ENCODE data around the gene PRSS12.
"Not testable (repeated sequence)": the region's sequence is repeated elsewhere in the genome, so short reads cannot be mapped to it uniquely, and the experiment has no call there.

PRSS12 gene

GRCh38 chr4:118278473-118279274, 74.1 kb downstream of the PRSS12 start:
- H3K9ac ChIP-seq (ENCODE audit: low read length in 2 of 2): peak overlapping the region; percentile 89 to 97
- peak overlapping the region; percentile 57 to 86 for H3K4me3 ChIP-seq (ENCODE audit: low read length in 2 of 2)
- H3K27me3 ChIP-seq (ENCODE audit: control insufficient read depth in 1 of 2, insufficient read depth in 2 of 2, low read length in 2 of 2): peaks cover 0 to 3% of the 10 kb centered on the region in 2 donors
- H3K36me3 ChIP-seq (ENCODE audit: control insufficient read depth in 2 of 2, insufficient read depth in 2 of 2, low read length in 2 of 2): no peaks in the 10 kb centered on the region
- peaks cover 6% of the 10 kb centered on the region for H3K4me1 ChIP-seq (ENCODE audit: control insufficient read depth, insufficient read depth, low read length)
- peak overlapping the region; percentile 90 for H3K27ac ChIP-seq (ENCODE audit: low read length)
- H3K9me3 ChIP-seq (ENCODE audit: control insufficient read depth in 2 of 2, low read length in 2 of 2): no peaks in the 10 kb centered on the region

DNA sequence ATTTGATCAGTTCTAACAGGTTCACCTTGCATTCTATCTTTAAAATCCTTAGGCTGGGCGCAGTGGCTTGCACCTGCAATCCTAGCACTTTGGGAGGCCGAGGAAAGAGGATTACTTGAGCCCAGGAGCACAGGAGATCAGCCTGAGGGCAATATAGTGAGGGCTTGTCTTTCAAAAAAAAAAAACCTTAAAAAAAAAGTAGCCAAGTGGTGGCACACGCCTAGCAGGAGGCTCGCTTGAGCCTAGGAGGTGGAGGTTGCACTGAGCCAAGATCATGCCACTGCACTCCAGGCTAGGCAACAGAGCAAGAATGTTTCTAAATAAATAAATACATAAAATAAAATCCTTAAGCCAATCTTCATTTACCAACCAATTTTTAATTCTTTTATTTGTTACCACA, 75.6 kb downstream of the PRSS12 start:
- Histone ChIP-seq H3K4me3 (ENCODE audit: low read length in 2 of 2) (no peak overlapping the region), H3K4me1 (ENCODE audit: control insufficient read depth, insufficient read depth, low read length) (peaks cover 6% of the 10 kb centered on the region), H3K9me3 (ENCODE audit: control insufficient read depth in 2 of 2, low read length in 2 of 2) (no peaks in the 10 kb centered on the region), H3K27ac (ENCODE audit: low read length) (no peak overlapping the region), H3K36me3 (ENCODE audit: control insufficient read depth in 2 of 2, insufficient read depth in 2 of 2, low read length in 2 of 2) (no peaks in the 10 kb centered on the region), H3K9ac (ENCODE audit: low read length in 2 of 2) (no peak overlapping the region), H3K27me3 (ENCODE audit: control insufficient read depth in 1 of 2, insufficient read depth in 2 of 2, low read length in 2 of 2) (peaks cover 2 to 4% of the 10 kb centered on the region in 2 donors)

DNA sequence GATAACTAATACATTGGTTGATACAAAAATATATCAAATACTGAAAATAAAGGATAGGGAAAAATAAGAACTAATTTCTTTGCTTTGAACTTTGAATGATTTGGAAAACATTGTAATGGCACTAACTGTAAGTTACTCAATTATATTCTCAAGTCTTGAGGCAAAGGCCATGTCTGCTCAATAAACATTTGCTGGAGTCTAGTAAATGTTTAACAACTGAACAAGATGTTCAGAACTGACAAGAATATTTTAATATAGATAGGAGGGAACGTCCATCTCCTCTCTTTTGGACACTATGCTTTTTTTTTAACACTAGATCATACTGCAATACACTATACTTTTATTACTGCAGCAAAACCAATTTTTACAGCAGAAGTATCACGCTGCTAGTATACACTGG, 76.2 kb downstream of the PRSS12 start:
- Histone ChIP-seq H3K4me1 (ENCODE audit: control insufficient read depth, insufficient read depth, low read length) (peaks cover 6% of the 10 kb centered on the region), H3K27me3 (ENCODE audit: control insufficient read depth in 1 of 2, insufficient read depth in 2 of 2, low read length in 2 of 2) (peaks cover 2 to 4% of the 10 kb centered on the region in 2 donors), H3K9ac (ENCODE audit: low read length in 2 of 2) (no peak overlapping the region), H3K4me3 (ENCODE audit: low read length in 2 of 2) (no peak overlapping the region), H3K9me3 (ENCODE audit: control insufficient read depth in 2 of 2, low read length in 2 of 2) (no peaks in the 10 kb centered on the region), H3K36me3 (ENCODE audit: control insufficient read depth in 2 of 2, insufficient read depth in 2 of 2, low read length in 2 of 2) (no peaks in the 10 kb centered on the region), H3K27ac (ENCODE audit: low read length) (no peak overlapping the region)

DNA sequence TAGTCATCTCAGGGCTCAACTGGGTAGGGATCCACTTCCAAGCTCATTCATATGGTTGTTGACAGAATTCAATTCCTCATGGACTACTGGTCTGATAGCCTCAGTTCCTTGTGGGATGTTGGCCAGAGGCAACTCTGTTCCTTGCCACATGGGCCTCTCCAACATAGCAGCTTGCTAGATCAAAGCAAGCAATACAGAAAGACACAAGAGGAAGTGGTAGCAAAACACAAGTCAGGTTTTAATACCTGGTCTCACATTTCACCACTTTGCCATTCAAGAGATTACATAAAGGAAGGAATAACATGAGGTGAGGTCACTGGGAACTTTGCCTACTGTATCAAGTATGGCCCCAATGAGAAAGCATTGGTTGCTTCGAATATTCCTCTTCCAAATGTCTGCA, 79.2 kb downstream of the PRSS12 start:
- Histone ChIP-seq H3K9me3 (ENCODE audit: control insufficient read depth in 2 of 2, low read length in 2 of 2) (no peaks in the 10 kb centered on the region), H3K27ac (ENCODE audit: low read length) (no peak overlapping the region), H3K9ac (ENCODE audit: low read length in 2 of 2) (no peak overlapping the region), H3K4me3 (ENCODE audit: low read length in 2 of 2) (no peak overlapping the region), H3K27me3 (ENCODE audit: control insufficient read depth in 1 of 2, insufficient read depth in 2 of 2, low read length in 2 of 2) (peaks cover 2 to 4% of the 10 kb centered on the region in 2 donors), H3K36me3 (ENCODE audit: control insufficient read depth in 2 of 2, insufficient read depth in 2 of 2, low read length in 2 of 2) (no peaks in the 10 kb centered on the region), H3K4me1 (ENCODE audit: control insufficient read depth, insufficient read depth, low read length) (no peaks in the 10 kb centered on the region)

- Histone ChIP-seq H3K27me3 (ENCODE audit: control insufficient read depth in 1 of 2, insufficient read depth in 2 of 2, low read length in 2 of 2) (peaks cover 2 to 4% of the 10 kb centered on the region in 2 donors), H3K9me3 (ENCODE audit: control insufficient read depth in 2 of 2, low read length in 2 of 2) (no peaks in the 10 kb centered on the region), H3K36me3 (ENCODE audit: control insufficient read depth in 2 of 2, insufficient read depth in 2 of 2, low read length in 2 of 2) (no peaks in the 10 kb centered on the region), H3K9ac (ENCODE audit: low read length in 2 of 2) (no peak overlapping the region), H3K27ac (ENCODE audit: low read length) (no peak overlapping the region), H3K4me1 (ENCODE audit: control insufficient read depth, insufficient read depth, low read length) (no peaks in the 10 kb centered on the region), H3K4me3 (ENCODE audit: low read length in 2 of 2) (no peak overlapping the region)
Measured at GRCh38 chr4:118271788-118272187, 81.0 kb downstream of the PRSS12 start.

DNA sequence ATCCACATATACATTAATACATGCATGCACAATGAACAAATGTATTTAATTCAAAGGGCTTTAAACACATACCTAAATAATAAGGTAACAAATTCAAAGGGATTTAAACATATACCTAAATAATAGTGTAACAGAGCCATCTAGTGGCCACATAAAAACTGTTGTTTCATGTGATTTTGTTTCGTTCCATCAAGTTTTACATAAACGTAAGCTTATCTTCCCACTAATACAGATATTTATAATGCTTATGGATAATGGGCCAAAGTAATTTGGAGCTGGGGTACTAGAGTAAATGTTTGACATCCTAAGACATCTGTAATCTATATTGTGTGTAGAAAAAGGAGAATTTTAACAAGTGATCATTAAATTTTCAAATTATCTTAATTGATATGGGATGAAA, 82.3 kb downstream of the PRSS12 start:
- H3K36me3 ChIP-seq (ENCODE audit: control insufficient read depth in 2 of 2, insufficient read depth in 2 of 2, low read length in 2 of 2): no peaks in the 10 kb centered on the region
- no peak overlapping the region for H3K27ac ChIP-seq (ENCODE audit: low read length)
- no peak overlapping the region for H3K9ac ChIP-seq (ENCODE audit: low read length in 2 of 2)
- H3K4me3 ChIP-seq (ENCODE audit: low read length in 2 of 2): no peak overlapping the region
- H3K4me1 ChIP-seq (ENCODE audit: control insufficient read depth, insufficient read depth, low read length): no peaks in the 10 kb centered on the region
- H3K9me3 ChIP-seq (ENCODE audit: control insufficient read depth in 2 of 2, low read length in 2 of 2): no peaks in the 10 kb centered on the region
- H3K27me3 ChIP-seq (ENCODE audit: control insufficient read depth in 1 of 2, insufficient read depth in 2 of 2, low read length in 2 of 2): peaks cover 2 to 4% of the 10 kb centered on the region in 2 donors

GRCh38 chr4:118268780-118269179, 84.0 kb downstream of the PRSS12 start:
- no peaks in the 10 kb centered on the region for H3K36me3 ChIP-seq (ENCODE audit: control insufficient read depth in 2 of 2, insufficient read depth in 2 of 2, low read length in 2 of 2)
- peaks cover 2% of the 10 kb centered on the region in 2 donors for H3K27me3 ChIP-seq (ENCODE audit: control insufficient read depth in 1 of 2, insufficient read depth in 2 of 2, low read length in 2 of 2)
- H3K4me3 ChIP-seq (ENCODE audit: low read length in 2 of 2): no peak overlapping the region
- H3K9me3 ChIP-seq (ENCODE audit: control insufficient read depth in 2 of 2, low read length in 2 of 2): no peaks in the 10 kb centered on the region
- no peak overlapping the region for H3K9ac ChIP-seq (ENCODE audit: low read length in 2 of 2)
- no peaks in the 10 kb centered on the region for H3K4me1 ChIP-seq (ENCODE audit: control insufficient read depth, insufficient read depth, low read length)
- H3K27ac ChIP-seq (ENCODE audit: low read length): no peak overlapping the region

DNA sequence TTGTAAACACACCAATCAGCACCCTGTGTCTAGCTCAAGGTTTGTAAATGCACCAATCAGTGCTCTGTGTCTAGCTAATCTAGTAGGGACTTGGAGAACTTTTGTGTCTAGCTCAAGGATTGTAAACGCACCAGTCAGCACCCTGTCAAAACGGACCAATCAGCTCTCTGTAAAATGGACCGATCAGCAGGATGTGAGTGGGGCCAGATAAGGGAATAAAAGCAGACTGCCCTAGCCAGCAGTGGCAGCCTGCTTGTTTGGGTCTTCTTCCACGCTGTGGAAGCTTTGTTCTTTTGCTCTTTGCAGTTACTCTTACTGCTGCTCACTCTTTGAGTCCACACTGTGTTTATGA, 86.7 kb downstream of the PRSS12 start:
- H3K4me1 ChIP-seq (ENCODE audit: control insufficient read depth, insufficient read depth, low read length); H3K27ac ChIP-seq (ENCODE audit: low read length); H3K4me3 ChIP-seq (ENCODE audit: low read length in 2 of 2); H3K9ac ChIP-seq (ENCODE audit: low read length in 2 of 2); H3K27me3 ChIP-seq (ENCODE audit: control insufficient read depth in 1 of 2, insufficient read depth in 2 of 2, low read length in 2 of 2); H3K9me3 ChIP-seq (ENCODE audit: control insufficient read depth in 2 of 2, low read length in 2 of 2); H3K36me3 ChIP-seq (ENCODE audit: control insufficient read depth in 2 of 2, insufficient read depth in 2 of 2, low read length in 2 of 2): not testable (repeated sequence)

DNA sequence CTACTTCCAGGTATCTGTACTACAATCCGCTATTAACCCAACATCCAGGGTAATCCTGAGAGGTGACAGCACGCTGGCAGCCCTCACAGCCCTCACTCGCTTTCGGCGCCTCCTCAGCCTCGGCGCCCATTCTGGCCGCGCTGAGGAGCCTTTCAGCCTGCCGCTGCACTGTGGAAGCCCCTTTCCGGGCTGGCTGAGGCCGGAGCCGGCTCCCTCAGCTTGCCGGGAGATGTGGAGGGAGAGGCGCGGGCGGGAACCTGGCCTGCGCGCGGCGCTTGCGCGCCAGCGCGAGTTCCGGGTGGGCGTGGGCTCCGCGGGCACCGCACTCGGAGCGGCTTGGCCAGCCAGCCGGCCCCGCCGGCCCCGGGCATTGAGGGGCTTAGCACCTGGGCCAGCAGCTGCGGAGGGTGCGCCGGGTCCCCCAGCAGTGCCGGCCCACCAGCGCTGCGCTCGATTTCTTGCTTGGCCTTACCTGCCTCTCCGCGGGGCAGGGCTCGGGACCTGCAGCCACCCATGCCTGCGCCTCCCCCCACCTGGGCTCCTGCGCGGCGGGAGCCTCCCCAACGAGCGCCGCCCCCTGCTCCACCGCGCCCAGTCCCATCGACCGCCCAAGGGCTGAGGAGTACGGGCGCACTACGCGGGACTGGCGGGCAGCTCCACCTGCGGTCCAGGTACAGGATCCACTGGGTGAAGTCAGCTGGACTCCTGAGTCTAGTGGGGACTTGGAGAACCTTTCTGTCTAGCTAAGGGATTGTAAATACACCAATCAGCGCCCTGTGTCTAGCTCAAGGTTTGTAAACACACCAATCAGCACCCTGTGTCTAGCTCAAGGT, 87.3 kb downstream of the PRSS12 start:
- no peaks in the 10 kb centered on the region for H3K27me3 ChIP-seq (ENCODE audit: control insufficient read depth in 1 of 2, insufficient read depth in 2 of 2, low read length in 2 of 2)
- no peaks in the 10 kb centered on the region for H3K9me3 ChIP-seq (ENCODE audit: control insufficient read depth in 2 of 2, low read length in 2 of 2)
- no peaks in the 10 kb centered on the region for H3K36me3 ChIP-seq (ENCODE audit: control insufficient read depth in 2 of 2, insufficient read depth in 2 of 2, low read length in 2 of 2)
- no peak overlapping the region for H3K9ac ChIP-seq (ENCODE audit: low read length in 2 of 2)
- H3K4me1 ChIP-seq (ENCODE audit: control insufficient read depth, insufficient read depth, low read length): no peaks in the 10 kb centered on the region
- H3K4me3 ChIP-seq (ENCODE audit: low read length in 2 of 2): peak overlapping the region; percentile 42 to 63
- H3K27ac ChIP-seq (ENCODE audit: low read length): no peak overlapping the region

- no peak overlapping the region for H3K27ac ChIP-seq (ENCODE audit: low read length)
- H3K27me3 ChIP-seq (ENCODE audit: control insufficient read depth in 1 of 2, insufficient read depth in 2 of 2, low read length in 2 of 2): no peaks in the 10 kb centered on the region
- H3K9me3 ChIP-seq (ENCODE audit: control insufficient read depth in 2 of 2, low read length in 2 of 2): no peaks in the 10 kb centered on the region
- H3K4me1 ChIP-seq (ENCODE audit: control insufficient read depth, insufficient read depth, low read length): no peaks in the 10 kb centered on the region
- H3K36me3 ChIP-seq (ENCODE audit: control insufficient read depth in 2 of 2, insufficient read depth in 2 of 2, low read length in 2 of 2): no peaks in the 10 kb centered on the region
- H3K9ac ChIP-seq (ENCODE audit: low read length in 2 of 2): no peak overlapping the region
- H3K4me3 ChIP-seq (ENCODE audit: low read length in 2 of 2): no peak overlapping the region
Measured at GRCh38 chr4:118264096-118264495, 88.7 kb downstream of the PRSS12 start.

DNA sequence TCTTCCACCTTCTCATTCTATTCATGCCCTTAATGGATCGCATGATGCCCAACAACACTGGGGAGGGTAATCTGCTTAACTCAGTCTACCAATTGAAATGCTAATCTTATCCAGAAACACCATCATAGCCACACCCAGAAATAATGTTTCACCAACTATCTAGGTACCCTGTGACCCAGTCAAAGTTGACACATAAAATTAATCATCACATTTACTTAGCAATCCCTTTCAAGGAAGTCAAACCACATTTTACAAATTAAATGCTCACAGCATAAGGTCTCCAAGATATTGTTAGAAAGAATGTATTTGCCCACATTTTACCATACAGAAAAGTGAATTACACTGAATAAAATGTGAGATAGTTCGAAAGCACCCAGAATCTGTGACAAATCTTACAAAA, 92.5 kb downstream of the PRSS12 start:
- Histone ChIP-seq H3K4me1 (ENCODE audit: control insufficient read depth, insufficient read depth, low read length) (no peaks in the 10 kb centered on the region), H3K9ac (ENCODE audit: low read length in 2 of 2) (no peak overlapping the region), H3K27me3 (ENCODE audit: control insufficient read depth in 1 of 2, insufficient read depth in 2 of 2, low read length in 2 of 2) (no peaks in the 10 kb centered on the region), H3K4me3 (ENCODE audit: low read length in 2 of 2) (no peak overlapping the region), H3K27ac (ENCODE audit: low read length) (no peak overlapping the region), H3K9me3 (ENCODE audit: control insufficient read depth in 2 of 2, low read length in 2 of 2) (no peaks in the 10 kb centered on the region), H3K36me3 (ENCODE audit: control insufficient read depth in 2 of 2, insufficient read depth in 2 of 2, low read length in 2 of 2) (no peaks in the 10 kb centered on the region)

All from stomach smooth muscle (tissue), 2 donors.